Trophoblast cell (in vitro differentiated cells and primary cell): ENCODE results near the gene EHD4.

Experiments used
- DNase-seq, 2 donors: peaks; one replicate each; pipeline ENCODE4 v3.0.0-alpha.2; 2016
- H2AFZ ChIP-seq: 2 replicates; pipeline ENCODE4 v1.6.1; 2013; ENCODE audit warnings: low read length, moderate library complexity, mild to moderate bottlenecking; ENCODE audit not compliant: insufficient read depth, poor library complexity
- H2AK5ac ChIP-seq: 2 replicates; pipeline ENCODE4 v1.6.1; 2013; ENCODE audit warnings: mild to moderate bottlenecking, low read length
- H2BK120ac ChIP-seq: 2 replicates; pipeline ENCODE4 v1.6.1; 2013; ENCODE audit warnings: low read length, mild to moderate bottlenecking, moderate library complexity; ENCODE audit not compliant: insufficient read depth, poor library complexity
- H2BK12ac ChIP-seq: 2 replicates; pipeline ENCODE4 v1.6.1; 2013; ENCODE audit warnings: mild to moderate bottlenecking, low read length, moderate library complexity
- H2BK5ac ChIP-seq: 2 replicates; pipeline ENCODE4 v1.6.1; 2013; ENCODE audit warnings: low read length, low read depth, moderate library complexity, mild to moderate bottlenecking; ENCODE audit not compliant: poor library complexity
- H3K14ac ChIP-seq: 2 replicates; pipeline ENCODE4 v1.6.1; 2013; ENCODE audit warnings: mild to moderate bottlenecking, low read length
- H3K18ac ChIP-seq: 2 replicates; pipeline ENCODE4 v1.6.1; 2013; ENCODE audit warnings: mild to moderate bottlenecking, low read length
- H3K23ac ChIP-seq: 2 replicates; pipeline ENCODE4 v1.6.1; 2013; ENCODE audit warnings: low read length
- H3K27ac ChIP-seq: 2 replicates; pipeline ENCODE4 v1.5.1; 2013; ENCODE audit warnings: low read depth, mild to moderate bottlenecking, inconsistent platforms, low read length, moderate library complexity
- H3K27me3 ChIP-seq: 2 replicates; pipeline ENCODE4 v1.6.1; 2013; ENCODE audit warnings: inconsistent platforms, mild to moderate bottlenecking, low read length, moderate library complexity; ENCODE audit not compliant: insufficient read depth
- H3K36me3 ChIP-seq, 2 experiments: 1 replicate in 1 of 2; 2 replicates in 1 of 2; pipeline ENCODE4 v1.6.1; 2013; ENCODE audit warnings: low read length in 2 of 2, mild to moderate bottlenecking in 2 of 2, moderate library complexity in 1 of 2; ENCODE audit not compliant: insufficient read depth in 2 of 2, control insufficient read depth in 1 of 2
- H3K4ac ChIP-seq: 2 replicates; pipeline ENCODE4 v1.6.1; 2013; ENCODE audit warnings: low read depth, mild to moderate bottlenecking, low read length, moderate library complexity
- H3K4me1 ChIP-seq, 2 experiments: 1 replicate in 1 of 2; 2 replicates in 1 of 2; pipeline ENCODE4 v1.6.1; 2013; ENCODE audit warnings: low read length in 2 of 2, mild to moderate bottlenecking in 2 of 2, moderate library complexity in 1 of 2; ENCODE audit not compliant: insufficient read depth in 2 of 2, control insufficient read depth in 1 of 2
- H3K4me2 ChIP-seq: 2 replicates; pipeline ENCODE4 v1.6.1; 2013; ENCODE audit warnings: inconsistent platforms, mild to moderate bottlenecking, low read length, moderate library complexity
- H3K4me3 ChIP-seq: 2 replicates; pipeline ENCODE4 v1.5.1; 2013; ENCODE audit warnings: mild to moderate bottlenecking, low read depth, low read length, inconsistent platforms
- H3K79me1 ChIP-seq: one replicate; pipeline ENCODE4 v1.6.1; 2013; ENCODE audit warnings: low read length
- H3K79me2 ChIP-seq: 2 replicates; pipeline ENCODE4 v1.6.1; 2013; ENCODE audit warnings: low read length, mild to moderate bottlenecking; ENCODE audit not compliant: control insufficient read depth, insufficient read depth, poor library complexity
- H3K9ac ChIP-seq: 2 replicates; pipeline ENCODE4 v1.6.1; 2013; ENCODE audit warnings: mild to moderate bottlenecking, low read length
- H3K9me3 ChIP-seq: 2 replicates; pipeline ENCODE4 v1.6.1; 2013; ENCODE audit warnings: low read depth, mild to moderate bottlenecking, control low read depth, inconsistent platforms, low read length; ENCODE audit not compliant: insufficient read depth
- H4K12ac ChIP-seq: 2 replicates; pipeline ENCODE4 v1.6.1; 2013; ENCODE audit warnings: low read depth, mild to moderate bottlenecking, low read length, moderate library complexity
- H4K8ac ChIP-seq: 2 replicates; pipeline ENCODE4 v1.6.1; 2013; ENCODE audit warnings: low read depth, mild to moderate bottlenecking, low read length, moderate library complexity
- H4K91ac ChIP-seq: one replicate; pipeline ENCODE4 v1.6.1; 2013; ENCODE audit warnings: low read depth, mild to moderate bottlenecking, low read length, moderate library complexity
- WGBS: extraction: QIAGEN DNeasy Blood & Tissue Kit; methylation state at CpG from one replicate; pipeline ENCODE4 v1.1.7; 2013; ENCODE audit warnings: missing lambda C conversion rate; ENCODE audit not compliant: insufficient read length, insufficient coverage; ENCODE audit errors: extremely low coverage; 5-methylcytosine and 5-hydroxymethylcytosine counted together

Gene EHD4

GRCh38 chr15:42011074-42011473 is 38.7 kb upstream of the EHD4 start:
- no peaks in the 10 kb centered on the region for H3K79me1 ChIP-seq
- no peak overlapping the region for H2AFZ ChIP-seq
- H3K27ac ChIP-seq, result no peak overlapping the region
- no peak overlapping the region for H4K12ac ChIP-seq
- H3K18ac ChIP-seq, result no peak overlapping the region
- H3K27me3 ChIP-seq, result no peaks in the 10 kb centered on the region
- H3K4me2 ChIP-seq, result no peak overlapping the region
- H4K8ac ChIP-seq, result no peak overlapping the region
- no peak overlapping the region for H2BK5ac ChIP-seq
- peaks cover 0 to 2% of the 10 kb centered on the region in 2 experiments for H3K4me1 ChIP-seq
- H3K9ac ChIP-seq, result no peak overlapping the region
- no peak overlapping the region for H2AK5ac ChIP-seq
- H3K14ac ChIP-seq, result no peak overlapping the region
- no peaks in the 10 kb centered on the region for H3K9me3 ChIP-seq
- no peak overlapping the region for H3K23ac ChIP-seq
- H4K91ac ChIP-seq, result no peak overlapping the region
- WGBS, result no CpG with 5 or more reads among the region's 7 CpGs
- H3K4ac ChIP-seq, result no peak overlapping the region
- H3K79me2 ChIP-seq, result no peaks in the 10 kb centered on the region
- no peak overlapping the region for H2BK12ac ChIP-seq
- no peak overlapping the region for H3K4me3 ChIP-seq
- peak; percentile 14 to 16 for DNase-seq
- no peaks in the 10 kb centered on the region for H3K36me3 ChIP-seq
- H2BK120ac ChIP-seq, result no peak overlapping the region

- no peaks in the 10 kb centered on the region for H3K27me3 ChIP-seq
- no peaks in the 10 kb centered on the region for H3K79me2 ChIP-seq
- no CpG with 5 or more reads among the region's 1 CpG for WGBS
- no peak overlapping the region for H2BK5ac ChIP-seq
- no peaks in the 10 kb centered on the region for H3K79me1 ChIP-seq
- H4K8ac ChIP-seq, result no peak overlapping the region
- peaks cover 0 to 2% of the 10 kb centered on the region in 2 experiments for H3K4me1 ChIP-seq
- no peak overlapping the region for H4K91ac ChIP-seq
- H2BK120ac ChIP-seq, result no peak overlapping the region
- H2AK5ac ChIP-seq, result no peak overlapping the region
- no peak overlapping the region for H3K4ac ChIP-seq
- H2AFZ ChIP-seq, result no peak overlapping the region
- H3K23ac ChIP-seq, result no peak overlapping the region
- no peaks in the 10 kb centered on the region for H3K36me3 ChIP-seq
- peak; percentile 58 to 70 for DNase-seq
- H3K4me3 ChIP-seq, result no peak overlapping the region
- no peak overlapping the region for H3K18ac ChIP-seq
- no peak overlapping the region for H3K9ac ChIP-seq
- H4K12ac ChIP-seq, result no peak overlapping the region
- no peak overlapping the region for H2BK12ac ChIP-seq
- no peak overlapping the region for H3K14ac ChIP-seq
- no peaks in the 10 kb centered on the region for H3K9me3 ChIP-seq
- H3K4me2 ChIP-seq, result no peak overlapping the region
- no peak overlapping the region for H3K27ac ChIP-seq
Observed at GRCh38 chr15:42010434-42010833, 38.1 kb upstream of the EHD4 start.

- no peak overlapping the region for H3K23ac ChIP-seq
- no peak overlapping the region for H3K14ac ChIP-seq
- no peak overlapping the region for H3K4me3 ChIP-seq
- H3K18ac ChIP-seq, result no peak overlapping the region
- no peak overlapping the region for H2AK5ac ChIP-seq
- no peak overlapping the region for H2BK12ac ChIP-seq
- H3K4ac ChIP-seq, result no peak overlapping the region
- peaks cover 0 to 2% of the 10 kb centered on the region in 2 experiments for H3K4me1 ChIP-seq
- H4K91ac ChIP-seq, result no peak overlapping the region
- H3K36me3 ChIP-seq, result no peaks in the 10 kb centered on the region
- no peak overlapping the region for H4K12ac ChIP-seq
- DNase-seq, result no peak
- H2BK120ac ChIP-seq, result no peak overlapping the region
- WGBS, result 100% methylated on average over 3 of the region's 5 CpGs
- H2AFZ ChIP-seq, result no peak overlapping the region
- no peaks in the 10 kb centered on the region for H3K79me2 ChIP-seq
- no peak overlapping the region for H4K8ac ChIP-seq
- no peak overlapping the region for H3K9ac ChIP-seq
- H3K27me3 ChIP-seq, result no peaks in the 10 kb centered on the region
- H2BK5ac ChIP-seq, result no peak overlapping the region
- H3K79me1 ChIP-seq, result no peaks in the 10 kb centered on the region
- no peak overlapping the region for H3K27ac ChIP-seq
- H3K4me2 ChIP-seq, result no peak overlapping the region
- no peaks in the 10 kb centered on the region for H3K9me3 ChIP-seq
Observed at GRCh38 chr15:42009474-42009873, 37.1 kb upstream of the EHD4 start.

- Histone ChIP-seq H3K4me3 (no peak overlapping the region), H3K14ac (no peak overlapping the region), H3K9ac (no peak overlapping the region)
Observed at GRCh38 chr15:42009022-42009421, 36.7 kb upstream of the EHD4 start.

More at GRCh38 chr15:42009022-42009421, 36.7 kb upstream of the EHD4 start:
- H3K36me3 ChIP-seq, result no peaks in the 10 kb centered on the region
- H3K23ac ChIP-seq, result no peak overlapping the region
- no peak overlapping the region for H2BK5ac ChIP-seq
- H2AFZ ChIP-seq, result no peak overlapping the region
- H3K27me3 ChIP-seq, result no peaks in the 10 kb centered on the region
- no peaks in the 10 kb centered on the region for H3K79me1 ChIP-seq
- H3K4me1 ChIP-seq, result peaks cover 0 to 2% of the 10 kb centered on the region in 2 experiments
- H3K4ac ChIP-seq, result no peak overlapping the region
- H2BK12ac ChIP-seq, result no peak overlapping the region
- H4K91ac ChIP-seq, result no peak overlapping the region
- H2AK5ac ChIP-seq, result no peak overlapping the region
- no peak overlapping the region for H3K4me2 ChIP-seq
- no peak overlapping the region for H4K12ac ChIP-seq
- no peaks in the 10 kb centered on the region for H3K79me2 ChIP-seq
- no peaks in the 10 kb centered on the region for H3K9me3 ChIP-seq
- no peak overlapping the region for H2BK120ac ChIP-seq
- no peak overlapping the region for H4K8ac ChIP-seq
- H3K18ac ChIP-seq, result no peak overlapping the region
- H3K27ac ChIP-seq, result no peak overlapping the region
- no peak for DNase-seq
